ENCODE results near the gene TSKS.

GRCh38 chr19:49758292-49758691 lies 4.8 kb downstream of the TSKS start:
- no peak for TF ChIP-seq EZH2 (IDR thresholded peaks at IDR 0.05; ENCODE audit: insufficient read depth, poor library complexity, severe bottlenecking)
- no peak for TF ChIP-seq EZH2phosphoT487 (IDR thresholded peaks at IDR 0.05; ENCODE audit: insufficient read depth, low read depth)

All from GM23248 (cell line).